Measurements from ENCODE around the gene SEC22C. TPM values are rescaled to one million over a fixed set of nuclear protein-coding genes. Genes with fewer than 3 reads are reported as not detected.
A peak's percentile ranks its signal among the peaks of the same experiment; 100 is the strongest.

The SEC22C gene
- total and polyA plus RNA-seq, 2 of the 13 experiments (the other 11 are each of a cell fraction or from before 2014, with no cell fraction given) = 20.0 to 40.0 TPM

DNA sequence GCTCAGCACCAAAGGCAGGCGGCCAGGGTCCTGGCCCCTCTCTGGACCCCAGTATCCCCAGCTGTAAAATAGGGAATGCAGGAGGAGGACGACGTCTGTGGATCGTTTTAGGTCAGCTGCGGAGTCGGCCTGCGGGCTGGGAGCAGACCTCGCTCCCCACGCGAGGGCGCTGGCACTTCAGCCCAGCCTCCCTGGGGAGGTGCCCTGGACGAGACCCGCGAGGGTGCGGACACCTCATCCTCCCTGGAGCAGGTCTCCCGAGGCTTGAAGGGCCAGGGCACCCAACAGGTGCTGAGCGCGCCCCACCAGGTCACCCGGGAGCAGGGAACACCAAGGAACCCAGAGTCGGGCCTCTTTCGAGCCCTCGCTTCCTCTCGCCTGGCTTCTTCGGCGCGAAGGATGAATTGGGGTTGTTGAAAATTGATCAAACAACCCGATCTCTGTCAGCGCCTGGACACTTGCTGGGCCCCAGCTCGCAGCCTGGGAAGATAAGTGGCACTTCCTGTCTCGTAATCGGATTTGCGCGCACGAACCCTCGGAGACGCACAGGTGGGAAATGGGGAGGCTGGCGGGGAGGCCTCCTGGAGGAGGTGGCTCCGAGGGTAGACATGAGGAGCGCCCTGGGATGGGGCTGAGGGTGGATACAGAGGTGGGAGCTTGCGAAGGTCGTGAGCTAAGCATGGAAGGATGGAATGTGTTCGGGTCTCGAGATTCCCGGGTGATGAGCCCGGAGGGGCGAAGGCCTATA is 79.9 kb downstream of the SEC22C start (continued):
- TF ChIP-seq, protein P1, sequence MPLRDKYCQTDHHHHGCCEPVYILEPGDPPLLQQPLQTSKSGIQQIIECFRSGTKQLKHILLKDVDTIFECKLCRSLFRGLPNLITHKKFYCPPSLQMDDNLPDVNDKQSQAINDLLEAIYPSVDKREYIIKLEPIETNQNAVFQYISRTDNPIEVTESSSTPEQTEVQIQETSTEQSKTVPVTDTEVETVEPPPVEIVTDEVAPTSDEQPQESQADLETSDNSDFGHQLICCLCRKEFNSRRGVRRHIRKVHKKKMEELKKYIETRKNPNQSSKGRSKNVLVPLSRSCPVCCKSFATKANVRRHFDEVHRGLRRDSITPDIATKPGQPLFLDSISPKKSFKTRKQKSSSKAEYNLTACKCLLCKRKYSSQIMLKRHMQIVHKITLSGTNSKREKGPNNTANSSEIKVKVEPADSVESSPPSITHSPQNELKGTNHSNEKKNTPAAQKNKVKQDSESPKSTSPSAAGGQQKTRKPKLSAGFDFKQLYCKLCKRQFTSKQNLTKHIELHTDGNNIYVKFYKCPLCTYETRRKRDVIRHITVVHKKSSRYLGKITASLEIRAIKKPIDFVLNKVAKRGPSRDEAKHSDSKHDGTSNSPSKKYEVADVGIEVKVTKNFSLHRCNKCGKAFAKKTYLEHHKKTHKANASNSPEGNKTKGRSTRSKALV (CRISPR knock-in tag; IDR thresholded peaks at IDR 0.05) = 0 out of 2 replicates have a peak, but pooled peaks have one; percentile 39
- TF ChIP-seq ZSCAN29 (CRISPR knock-in tag; conservative IDR thresholded peaks at IDR 0.05) (no peak), YEATS2 (CRISPR knock-in tag; IDR thresholded peaks at IDR 0.05; ENCODE audit: borderline replicate concordance) (no peak), ZNF776 (CRISPR knock-in tag; IDR thresholded peaks at IDR 0.05) (0 out of 2 replicates have a peak, but pooled peaks have one; percentile 43), MYC (CRISPR knock-in tag; IDR thresholded peaks at IDR 0.05; ENCODE audit: borderline replicate concordance) (peak; percentile 30; the same call in 1 of the 2 replicates), EED (CRISPR knock-in tag; IDR thresholded peaks at IDR 0.05) (no peak), ZKSCAN5 (CRISPR knock-in tag; IDR thresholded peaks at IDR 0.05) (no peak), ZNF468 (CRISPR knock-in tag; IDR thresholded peaks at IDR 0.05) (no peak), U2AF2 (IDR thresholded peaks at IDR 0.05; ENCODE audit: low read depth, low read length) (no peak), NFRKB (IDR thresholded peaks at IDR 0.05) (no peak), DR1 (CRISPR knock-in tag; IDR thresholded peaks at IDR 0.05) (0 out of 2 replicates have a peak, but pooled peaks have one; percentile 29), ZBTB21 (CRISPR knock-in tag; IDR thresholded peaks at IDR 0.05) (no peak), TP53 (CRISPR knock-in tag; conservative IDR thresholded peaks at IDR 0.05) (no peak), ZNF501 (CRISPR knock-in tag; IDR thresholded peaks at IDR 0.05) (peak; percentile 79), SALL1 (CRISPR knock-in tag; IDR thresholded peaks at IDR 0.05) (0 out of 2 replicates have a peak, but pooled peaks have one; percentile 26)
- TF ChIP-seq, protein P2, sequence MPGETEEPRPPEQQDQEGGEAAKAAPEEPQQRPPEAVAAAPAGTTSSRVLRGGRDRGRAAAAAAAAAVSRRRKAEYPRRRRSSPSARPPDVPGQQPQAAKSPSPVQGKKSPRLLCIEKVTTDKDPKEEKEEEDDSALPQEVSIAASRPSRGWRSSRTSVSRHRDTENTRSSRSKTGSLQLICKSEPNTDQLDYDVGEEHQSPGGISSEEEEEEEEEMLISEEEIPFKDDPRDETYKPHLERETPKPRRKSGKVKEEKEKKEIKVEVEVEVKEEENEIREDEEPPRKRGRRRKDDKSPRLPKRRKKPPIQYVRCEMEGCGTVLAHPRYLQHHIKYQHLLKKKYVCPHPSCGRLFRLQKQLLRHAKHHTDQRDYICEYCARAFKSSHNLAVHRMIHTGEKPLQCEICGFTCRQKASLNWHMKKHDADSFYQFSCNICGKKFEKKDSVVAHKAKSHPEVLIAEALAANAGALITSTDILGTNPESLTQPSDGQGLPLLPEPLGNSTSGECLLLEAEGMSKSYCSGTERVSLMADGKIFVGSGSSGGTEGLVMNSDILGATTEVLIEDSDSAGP (CRISPR knock-in tag; IDR thresholded peaks at IDR 0.05; ENCODE audit: borderline replicate concordance) = peak; percentile 72; the same call in 1 of the 2 replicates
- TF ChIP-seq, protein P3, sequence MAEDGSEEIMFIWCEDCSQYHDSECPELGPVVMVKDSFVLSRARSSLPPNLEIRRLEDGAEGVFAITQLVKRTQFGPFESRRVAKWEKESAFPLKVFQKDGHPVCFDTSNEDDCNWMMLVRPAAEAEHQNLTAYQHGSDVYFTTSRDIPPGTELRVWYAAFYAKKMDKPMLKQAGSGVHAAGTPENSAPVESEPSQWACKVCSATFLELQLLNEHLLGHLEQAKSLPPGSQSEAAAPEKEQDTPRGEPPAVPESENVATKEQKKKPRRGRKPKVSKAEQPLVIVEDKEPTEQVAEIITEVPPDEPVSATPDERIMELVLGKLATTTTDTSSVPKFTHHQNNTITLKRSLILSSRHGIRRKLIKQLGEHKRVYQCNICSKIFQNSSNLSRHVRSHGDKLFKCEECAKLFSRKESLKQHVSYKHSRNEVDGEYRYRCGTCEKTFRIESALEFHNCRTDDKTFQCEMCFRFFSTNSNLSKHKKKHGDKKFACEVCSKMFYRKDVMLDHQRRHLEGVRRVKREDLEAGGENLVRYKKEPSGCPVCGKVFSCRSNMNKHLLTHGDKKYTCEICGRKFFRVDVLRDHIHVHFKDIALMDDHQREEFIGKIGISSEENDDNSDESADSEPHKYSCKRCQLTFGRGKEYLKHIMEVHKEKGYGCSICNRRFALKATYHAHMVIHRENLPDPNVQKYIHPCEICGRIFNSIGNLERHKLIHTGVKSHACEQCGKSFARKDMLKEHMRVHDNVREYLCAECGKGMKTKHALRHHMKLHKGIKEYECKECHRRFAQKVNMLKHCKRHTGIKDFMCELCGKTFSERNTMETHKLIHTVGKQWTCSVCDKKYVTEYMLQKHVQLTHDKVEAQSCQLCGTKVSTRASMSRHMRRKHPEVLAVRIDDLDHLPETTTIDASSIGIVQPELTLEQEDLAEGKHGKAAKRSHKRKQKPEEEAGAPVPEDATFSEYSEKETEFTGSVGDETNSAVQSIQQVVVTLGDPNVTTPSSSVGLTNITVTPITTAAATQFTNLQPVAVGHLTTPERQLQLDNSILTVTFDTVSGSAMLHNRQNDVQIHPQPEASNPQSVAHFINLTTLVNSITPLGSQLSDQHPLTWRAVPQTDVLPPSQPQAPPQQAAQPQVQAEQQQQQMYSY (CRISPR knock-in tag; IDR thresholded peaks at IDR 0.05) = no peak
- TF ChIP-seq, protein P4, sequence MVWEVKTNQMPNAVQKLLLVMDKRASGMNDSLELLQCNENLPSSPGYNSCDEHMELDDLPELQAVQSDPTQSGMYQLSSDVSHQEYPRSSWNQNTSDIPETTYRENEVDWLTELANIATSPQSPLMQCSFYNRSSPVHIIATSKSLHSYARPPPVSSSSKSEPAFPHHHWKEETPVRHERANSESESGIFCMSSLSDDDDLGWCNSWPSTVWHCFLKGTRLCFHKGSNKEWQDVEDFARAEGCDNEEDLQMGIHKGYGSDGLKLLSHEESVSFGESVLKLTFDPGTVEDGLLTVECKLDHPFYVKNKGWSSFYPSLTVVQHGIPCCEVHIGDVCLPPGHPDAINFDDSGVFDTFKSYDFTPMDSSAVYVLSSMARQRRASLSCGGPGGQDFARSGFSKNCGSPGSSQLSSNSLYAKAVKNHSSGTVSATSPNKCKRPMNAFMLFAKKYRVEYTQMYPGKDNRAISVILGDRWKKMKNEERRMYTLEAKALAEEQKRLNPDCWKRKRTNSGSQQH (CRISPR knock-in tag; IDR thresholded peaks at IDR 0.05; ENCODE audit: low read depth) = 0 out of 2 replicates have a peak, but pooled peaks have one; percentile 23
- TF ChIP-seq, protein P5, sequence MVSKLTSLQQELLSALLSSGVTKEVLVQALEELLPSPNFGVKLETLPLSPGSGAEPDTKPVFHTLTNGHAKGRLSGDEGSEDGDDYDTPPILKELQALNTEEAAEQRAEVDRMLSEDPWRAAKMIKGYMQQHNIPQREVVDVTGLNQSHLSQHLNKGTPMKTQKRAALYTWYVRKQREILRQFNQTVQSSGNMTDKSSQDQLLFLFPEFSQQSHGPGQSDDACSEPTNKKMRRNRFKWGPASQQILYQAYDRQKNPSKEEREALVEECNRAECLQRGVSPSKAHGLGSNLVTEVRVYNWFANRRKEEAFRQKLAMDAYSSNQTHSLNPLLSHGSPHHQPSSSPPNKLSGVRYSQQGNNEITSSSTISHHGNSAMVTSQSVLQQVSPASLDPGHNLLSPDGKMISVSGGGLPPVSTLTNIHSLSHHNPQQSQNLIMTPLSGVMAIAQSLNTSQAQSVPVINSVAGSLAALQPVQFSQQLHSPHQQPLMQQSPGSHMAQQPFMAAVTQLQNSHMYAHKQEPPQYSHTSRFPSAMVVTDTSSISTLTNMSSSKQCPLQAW (CRISPR knock-in tag; IDR thresholded peaks at IDR 0.05) = peak; percentile 57; the same call in 1 of the 2 replicates

All from HepG2 (cell line).